ENCODE results near the gene ARHGEF3.

Gene ARHGEF3

GRCh38 chr3:56778893-56779292 is 22.9 kb downstream of the ARHGEF3 start:
- H3K9ac ChIP-seq (ENCODE audit: low read length), result no peak overlapping the region
- no peak overlapping the region for H3K4me3 ChIP-seq (ENCODE audit: low read length)
- no peaks in the 10 kb centered on the region for H3K9me3 ChIP-seq (ENCODE audit: control insufficient read depth, low read length)
- H3K27me3 ChIP-seq (replicated peaks; ENCODE audit: control insufficient read depth, insufficient read depth, low read length), result no peaks in the 10 kb centered on the region
- no peak for DNase-seq (ENCODE audit: low read depth)
- no peaks in the 10 kb centered on the region for H3K36me3 ChIP-seq (ENCODE audit: control insufficient read depth, insufficient read depth, low read length, severe bottlenecking)
- peaks cover 10% of the 10 kb centered on the region for H3K4me1 ChIP-seq (ENCODE audit: control insufficient read depth, insufficient read depth, low read length)

GRCh38 chr3:56776556-56776950 is 25.2 kb downstream of the ARHGEF3 start:
- peak; percentile 24 for DNase-seq (ENCODE audit: low read depth)
- no peaks in the 10 kb centered on the region for H3K4me1 ChIP-seq (ENCODE audit: control insufficient read depth, insufficient read depth, low read length)
- H3K9ac ChIP-seq (ENCODE audit: low read length), result no peak overlapping the region
- no peaks in the 10 kb centered on the region for H3K27me3 ChIP-seq (replicated peaks; ENCODE audit: control insufficient read depth, insufficient read depth, low read length)
- H3K4me3 ChIP-seq (ENCODE audit: low read length), result no peak overlapping the region
- peaks cover 9% of the 10 kb centered on the region for H3K36me3 ChIP-seq (ENCODE audit: control insufficient read depth, insufficient read depth, low read length, severe bottlenecking)
- H3K9me3 ChIP-seq (ENCODE audit: control insufficient read depth, low read length), result no peaks in the 10 kb centered on the region

GRCh38 chr3:56775838-56776555 is 25.8 kb downstream of the ARHGEF3 start:
- no peak overlapping the region for H3K4me3 ChIP-seq (ENCODE audit: low read length)
- no peaks in the 10 kb centered on the region for H3K9me3 ChIP-seq (ENCODE audit: control insufficient read depth, low read length)
- peak; percentile 17 for DNase-seq (ENCODE audit: low read depth)
- H3K9ac ChIP-seq (ENCODE audit: low read length), result no peak overlapping the region
- H3K4me1 ChIP-seq (ENCODE audit: control insufficient read depth, insufficient read depth, low read length), result no peaks in the 10 kb centered on the region
- H3K36me3 ChIP-seq (ENCODE audit: control insufficient read depth, insufficient read depth, low read length, severe bottlenecking), result peaks cover 9% of the 10 kb centered on the region
- no peaks in the 10 kb centered on the region for H3K27me3 ChIP-seq (replicated peaks; ENCODE audit: control insufficient read depth, insufficient read depth, low read length)

- Histone ChIP-seq H3K9me3 (ENCODE audit: control insufficient read depth, low read length) (no peaks in the 10 kb centered on the region), H3K4me3 (ENCODE audit: low read length) (no peak overlapping the region), H3K9ac (ENCODE audit: low read length) (no peak overlapping the region), H3K27me3 (replicated peaks; ENCODE audit: control insufficient read depth, insufficient read depth, low read length) (no peaks in the 10 kb centered on the region), H3K36me3 (ENCODE audit: control insufficient read depth, insufficient read depth, low read length, severe bottlenecking) (peaks cover 9% of the 10 kb centered on the region), H3K4me1 (ENCODE audit: control insufficient read depth, insufficient read depth, low read length) (no peaks in the 10 kb centered on the region)
- DNase-seq (ENCODE audit: low read depth), result no peak
These were observed 26.3 kb downstream of the ARHGEF3 start for GRCh38 chr3:56775445-56775837.

- H3K9ac ChIP-seq (ENCODE audit: low read length), result no peak overlapping the region
- no peaks in the 10 kb centered on the region for H3K27me3 ChIP-seq (replicated peaks; ENCODE audit: control insufficient read depth, insufficient read depth, low read length)
- H3K4me1 ChIP-seq (ENCODE audit: control insufficient read depth, insufficient read depth, low read length), result no peaks in the 10 kb centered on the region
- H3K9me3 ChIP-seq (ENCODE audit: control insufficient read depth, low read length), result no peaks in the 10 kb centered on the region
- DNase-seq (ENCODE audit: low read depth), result peak; percentile 24
- H3K4me3 ChIP-seq (ENCODE audit: low read length), result no peak overlapping the region
- peaks cover 9% of the 10 kb centered on the region for H3K36me3 ChIP-seq (ENCODE audit: control insufficient read depth, insufficient read depth, low read length, severe bottlenecking)
These were observed 27.8 kb downstream of the ARHGEF3 start for GRCh38 chr3:56773986-56774385.

GRCh38 chr3:56772952-56773938 is 28.5 kb downstream of the ARHGEF3 start:
- Histone ChIP-seq H3K36me3 (ENCODE audit: control insufficient read depth, insufficient read depth, low read length, severe bottlenecking) (peaks cover 9% of the 10 kb centered on the region), H3K9ac (ENCODE audit: low read length) (no peak overlapping the region), H3K27me3 (replicated peaks; ENCODE audit: control insufficient read depth, insufficient read depth, low read length) (no peaks in the 10 kb centered on the region), H3K9me3 (ENCODE audit: control insufficient read depth, low read length) (no peaks in the 10 kb centered on the region), H3K4me3 (ENCODE audit: low read length) (no peak overlapping the region), H3K4me1 (ENCODE audit: control insufficient read depth, insufficient read depth, low read length) (no peaks in the 10 kb centered on the region)
- DNase-seq (ENCODE audit: low read depth), result peak; percentile 46

- peaks cover 9% of the 10 kb centered on the region for H3K36me3 ChIP-seq (ENCODE audit: control insufficient read depth, insufficient read depth, low read length, severe bottlenecking)
- H3K9me3 ChIP-seq (ENCODE audit: control insufficient read depth, low read length), result no peaks in the 10 kb centered on the region
- H3K9ac ChIP-seq (ENCODE audit: low read length), result no peak overlapping the region
- no peaks in the 10 kb centered on the region for H3K27me3 ChIP-seq (replicated peaks; ENCODE audit: control insufficient read depth, insufficient read depth, low read length)
- no peak overlapping the region for H3K4me3 ChIP-seq (ENCODE audit: low read length)
- no peaks in the 10 kb centered on the region for H3K4me1 ChIP-seq (ENCODE audit: control insufficient read depth, insufficient read depth, low read length)
- DNase-seq (ENCODE audit: low read depth), result no peak
These were observed 30.4 kb downstream of the ARHGEF3 start for GRCh38 chr3:56771376-56771775.

- Histone ChIP-seq H3K9ac (ENCODE audit: low read length) (no peak overlapping the region), H3K27me3 (replicated peaks; ENCODE audit: control insufficient read depth, insufficient read depth, low read length) (no peaks in the 10 kb centered on the region), H3K4me1 (ENCODE audit: control insufficient read depth, insufficient read depth, low read length) (no peaks in the 10 kb centered on the region), H3K9me3 (ENCODE audit: control insufficient read depth, low read length) (no peaks in the 10 kb centered on the region), H3K4me3 (ENCODE audit: low read length) (no peak overlapping the region), H3K36me3 (ENCODE audit: control insufficient read depth, insufficient read depth, low read length, severe bottlenecking) (peaks cover 9% of the 10 kb centered on the region)
- DNase-seq (ENCODE audit: low read depth), result no peak
These were observed 32.5 kb downstream of the ARHGEF3 start for GRCh38 chr3:56769116-56769707.

GRCh38 chr3:56764904-56765547 is 36.7 kb downstream of the ARHGEF3 start:
- H3K4me1 ChIP-seq (ENCODE audit: control insufficient read depth, insufficient read depth, low read length), result peaks cover 10% of the 10 kb centered on the region
- H3K27me3 ChIP-seq (replicated peaks; ENCODE audit: control insufficient read depth, insufficient read depth, low read length), result no peaks in the 10 kb centered on the region
- no peak overlapping the region for H3K9ac ChIP-seq (ENCODE audit: low read length)
- no peak for DNase-seq (ENCODE audit: low read depth)
- H3K4me3 ChIP-seq (ENCODE audit: low read length), result no peak overlapping the region
- no peaks in the 10 kb centered on the region for H3K9me3 ChIP-seq (ENCODE audit: control insufficient read depth, low read length)
- H3K36me3 ChIP-seq (ENCODE audit: control insufficient read depth, insufficient read depth, low read length, severe bottlenecking), result no peaks in the 10 kb centered on the region

GRCh38 chr3:56764184-56764583 is 37.6 kb downstream of the ARHGEF3 start:
- Histone ChIP-seq H3K36me3 (ENCODE audit: control insufficient read depth, insufficient read depth, low read length, severe bottlenecking) (no peaks in the 10 kb centered on the region), H3K9ac (ENCODE audit: low read length) (no peak overlapping the region), H3K4me1 (ENCODE audit: control insufficient read depth, insufficient read depth, low read length) (peaks cover 10% of the 10 kb centered on the region), H3K9me3 (ENCODE audit: control insufficient read depth, low read length) (no peaks in the 10 kb centered on the region), H3K27me3 (replicated peaks; ENCODE audit: control insufficient read depth, insufficient read depth, low read length) (no peaks in the 10 kb centered on the region), H3K4me3 (ENCODE audit: low read length) (no peak overlapping the region)
- no peak for DNase-seq (ENCODE audit: low read depth)

- Histone ChIP-seq H3K4me1 (ENCODE audit: control insufficient read depth, insufficient read depth, low read length) (peaks cover 17% of the 10 kb centered on the region), H3K4me3 (ENCODE audit: low read length) (no peak overlapping the region), H3K9ac (ENCODE audit: low read length) (no peak overlapping the region), H3K9me3 (ENCODE audit: control insufficient read depth, low read length) (no peaks in the 10 kb centered on the region), H3K36me3 (ENCODE audit: control insufficient read depth, insufficient read depth, low read length, severe bottlenecking) (no peaks in the 10 kb centered on the region), H3K27me3 (replicated peaks; ENCODE audit: control insufficient read depth, insufficient read depth, low read length) (no peaks in the 10 kb centered on the region)
- no peak for DNase-seq (ENCODE audit: low read depth)
These were observed 38.5 kb downstream of the ARHGEF3 start for GRCh38 chr3:56763233-56763632.

Measured in adipocyte (in vitro differentiated cells).